Kidney (tissue), 14 donors: ENCODE data around the gene AP2A2. TPM values are rescaled to one million over a fixed set of nuclear protein-coding genes. Genes with fewer than 3 reads are reported as not detected.
A peak's percentile ranks its signal among the peaks of the same experiment; 100 is the strongest.

ENCODE experiments used
- DNase-seq, 5 donors: peaks; one replicate each; pipeline ENCODE4 v3.0.0-alpha.2; 2013 to 2020
- FAIRE-seq: peaks from 2 replicates; lab custom pipeline; 2012; peaks lifted over from hg19 to GRCh38; lab: Jason Lieb, UNC
- H3K27ac ChIP-seq, 2 donors: one replicate each; pipeline ENCODE4 v1.7.0; 2013; ENCODE audit warnings: low read depth in 2 of 2, low read length in 2 of 2, inconsistent platforms in 1 of 2
- H3K27me3 ChIP-seq: one replicate; pipeline ENCODE4 v1.7.1; 2013; ENCODE audit warnings: low read length, inconsistent platforms; ENCODE audit not compliant: control insufficient read depth, insufficient read depth
- H3K36me3 ChIP-seq, 3 donors: one replicate each; pipeline versions ENCODE4 v1.7.0 to v1.7.1; 2013; ENCODE audit warnings: low read length in 3 of 3, control low read depth in 1 of 3, inconsistent platforms in 1 of 3; ENCODE audit not compliant: insufficient read depth in 3 of 3, control insufficient read depth in 2 of 3
- H3K4me1 ChIP-seq, 3 donors: one replicate each; pipeline versions ENCODE4 v1.7.0 to v1.7.1; 2013; ENCODE audit warnings: low read length in 3 of 3, inconsistent platforms in 1 of 3, low read depth in 1 of 3; ENCODE audit not compliant: control insufficient read depth in 2 of 3, insufficient read depth in 2 of 3
- H3K4me3 ChIP-seq, 3 donors: one replicate each; pipeline versions ENCODE4 v1.7.0 to v1.8.1; 2013; ENCODE audit warnings: low read length in 3 of 3, control low read depth in 1 of 3, inconsistent platforms in 1 of 3
- H3K9ac ChIP-seq, 3 donors: one replicate each; pipeline versions ENCODE4 v1.7.0 to v1.7.1; 2013; ENCODE audit warnings: low read length in 3 of 3, control low read depth in 1 of 3, inconsistent platforms in 1 of 3
- H3K9me3 ChIP-seq, 3 donors: one replicate each; pipeline versions ENCODE4 v1.7.0 to v1.7.1; 2013; ENCODE audit warnings: low read length in 3 of 3, control low read depth in 1 of 3, inconsistent platforms in 1 of 3; ENCODE audit not compliant: control insufficient read depth in 2 of 3, insufficient read depth in 1 of 3
- CTCF ChIP-seq: IDR thresholded peaks from 3 replicates; pipeline ENCODE4 v1.5.1; 2012; ENCODE audit warnings: mild to moderate bottlenecking, moderate library complexity, borderline replicate concordance; ENCODE audit not compliant: insufficient read depth; ENCODE audit errors: extremely low read depth
- intact Hi-C: fragments of 100-400 bp; cut with DNase I; formaldehyde crosslinking; loops from one replicate; pipeline ENCODE4 v1.11.1; 2022
- polyA plus RNA-seq: library from polyadenylated mRNA; stranded (reverse); fragments of 350-450 nt; fragmentation: Illumina TruSeq; extraction: RNeasy Lipid Tissue Mini Kit (QIAGEN cat#74804); gene quantifications from one replicate; pipeline ENCODE4 v1.2.3, GENCODE V29; 2014; ENCODE audit warnings: low read depth, low replicate concordance; ENCODE audit not compliant: insufficient read depth
- total RNA-seq: library from RNA; stranded (reverse); fragmentation: NEBNext Ultra II Directional; extraction: Animal tissue kit (Norgen Biotek cat#: 25700); gene quantifications from one replicate; pipeline ENCODE4 v1.2.1, GENCODE V29; 2021
- donor health status: control.
- donor health status: control.
- donor health status: control.
- donor health status: control.
- donor health status: control.
- donor health status: DM: yes; HTN: yes; CAD: no.
- donor health status: Normal renal cell carcinoma (clear cell type).

Gene AP2A2
- total and polyA plus RNA-seq, 2 donors from 2014 or later = 76.5 to 144 TPM

GRCh38 chr11:886568-886967 lies 39.1 kb upstream of the AP2A2 start:
- FAIRE-seq (no peak), DNase-seq (no peak)
- Histone ChIP-seq H3K36me3 (peaks cover 0 to 3% (median 0%) of the 10 kb centered on the region in 3 donors), H3K9me3 (no peaks in the 10 kb centered on the region), H3K4me1 (no peaks in the 10 kb centered on the region), H3K9ac (no peak overlapping the region), H3K4me3 (no peak overlapping the region), H3K27ac (no peak overlapping the region), H3K27me3 (no peaks in the 10 kb centered on the region)
- intact Hi-C loops = no loop called here
- no peak for TF ChIP-seq CTCF

GRCh38 chr11:887589-887988 lies 38.1 kb upstream of the AP2A2 start:
- DNase-seq (no peak), FAIRE-seq (no peak)
- Histone ChIP-seq H3K4me1 (no peaks in the 10 kb centered on the region), H3K9me3 (no peaks in the 10 kb centered on the region), H3K36me3 (peaks cover 0 to 3% (median 0%) of the 10 kb centered on the region in 3 donors), H3K9ac (no peak overlapping the region), H3K27ac (no peak overlapping the region), H3K27me3 (no peaks in the 10 kb centered on the region), H3K4me3 (no peak overlapping the region)
- intact Hi-C loops = no loop called here
- no peak for TF ChIP-seq CTCF

GRCh38 chr11:888310-889212 lies 37.1 kb upstream of the AP2A2 start:
- peaks cover 0 to 3% (median 0%) of the 10 kb centered on the region in 3 donors for H3K36me3 ChIP-seq
- no peak for FAIRE-seq

More at GRCh38 chr11:888310-889212, 37.1 kb upstream of the AP2A2 start:
- DNase-seq = peak in 1 of 5 donors; percentile 46
- Histone ChIP-seq H3K4me3 (no peak overlapping the region), H3K27ac (no peak overlapping the region), H3K9ac (no peak overlapping the region), H3K27me3 (no peaks in the 10 kb centered on the region), H3K9me3 (no peaks in the 10 kb centered on the region), H3K4me1 (no peaks in the 10 kb centered on the region)
- no peak for TF ChIP-seq CTCF
- intact Hi-C loops = no loop called here
